Esophagus muscularis mucosa (tissue), 4 donors: Measurements from ENCODE around the gene FETUB.

Source experiments
- EP300 ChIP-seq: sonication (generic); formaldehyde crosslinking; IDR thresholded peaks from one replicate; pipeline ENCODE4 v1.6.1; 2017; ENCODE audit warnings: antibody characterized with exemption
- POLR2A ChIP-seq: fragments of 450-650 bp; IDR thresholded peaks from one replicate; pipeline ENCODE4 v1.6.1; 2017; ENCODE audit warnings: antibody characterized with exemption, moderate library complexity, mild to moderate bottlenecking, low read depth
- POLR2AphosphoS5 ChIP-seq, 2 donors: sonication (generic); formaldehyde crosslinking; IDR thresholded peaks; one replicate each; pipeline ENCODE4 v1.6.1; 2017; ENCODE audit warnings: antibody characterized with exemption in 2 of 2
- TF ChIP-seq, protein P1 (sequence below), 3 experiments: fragments of 200-600 bp in 2 of 3; fragments of 450-650 bp in 1 of 3; sonication (generic) in 2 of 3; IDR thresholded peaks; one replicate each; pipeline ENCODE4 v1.5.1; 2017 to 2019; ENCODE audit warnings: antibody characterized with exemption in 3 of 3, mild to moderate bottlenecking in 2 of 3, moderate library complexity in 1 of 3

- TF ChIP-seq, protein P1, sequence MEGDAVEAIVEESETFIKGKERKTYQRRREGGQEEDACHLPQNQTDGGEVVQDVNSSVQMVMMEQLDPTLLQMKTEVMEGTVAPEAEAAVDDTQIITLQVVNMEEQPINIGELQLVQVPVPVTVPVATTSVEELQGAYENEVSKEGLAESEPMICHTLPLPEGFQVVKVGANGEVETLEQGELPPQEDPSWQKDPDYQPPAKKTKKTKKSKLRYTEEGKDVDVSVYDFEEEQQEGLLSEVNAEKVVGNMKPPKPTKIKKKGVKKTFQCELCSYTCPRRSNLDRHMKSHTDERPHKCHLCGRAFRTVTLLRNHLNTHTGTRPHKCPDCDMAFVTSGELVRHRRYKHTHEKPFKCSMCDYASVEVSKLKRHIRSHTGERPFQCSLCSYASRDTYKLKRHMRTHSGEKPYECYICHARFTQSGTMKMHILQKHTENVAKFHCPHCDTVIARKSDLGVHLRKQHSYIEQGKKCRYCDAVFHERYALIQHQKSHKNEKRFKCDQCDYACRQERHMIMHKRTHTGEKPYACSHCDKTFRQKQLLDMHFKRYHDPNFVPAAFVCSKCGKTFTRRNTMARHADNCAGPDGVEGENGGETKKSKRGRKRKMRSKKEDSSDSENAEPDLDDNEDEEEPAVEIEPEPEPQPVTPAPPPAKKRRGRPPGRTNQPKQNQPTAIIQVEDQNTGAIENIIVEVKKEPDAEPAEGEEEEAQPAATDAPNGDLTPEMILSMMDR (IDR thresholded peaks at IDR 0.05): no peak
- TF ChIP-seq EP300 (no peak), POLR2AphosphoS5 (IDR thresholded peaks at IDR 0.05) (no peak), POLR2A (no peak)
These were observed 57.3 kb downstream of the FETUB start for GRCh38 chr3:186697510-186697909.
